Measurements from ENCODE around the gene ZNF12.
A peak's percentile ranks its signal among the peaks of the same experiment; 100 is the strongest.
"Not testable (repeated sequence)": the region's sequence is repeated elsewhere in the genome, so short reads cannot be mapped to it uniquely, and the experiment has no call there.

Gene ZNF12

GRCh38 chr7:6729492-6730342 lies 23.0 kb upstream of the ZNF12 start:
- Histone ChIP-seq H3K4me3 (ENCODE audit: low read depth in 1 of 2, low read length in 1 of 2) (peak overlapping the region; percentile 86), H3K9me3 (no peaks in the 10 kb centered on the region), H3K36me3 (peaks cover 24% of the 10 kb centered on the region), H3K27me3 (peaks cover 16% of the 10 kb centered on the region), H3K4me1 (ENCODE audit: control insufficient read depth in 1 of 2, insufficient read depth in 1 of 2, low read depth in 1 of 2, low read length in 1 of 2) (peaks cover 13 to 16% of the 10 kb centered on the region in 2 experiments), H3K27ac (peak overlapping the region; percentile 83)
- no peak for TF ChIP-seq CTCF (IDR thresholded peaks at IDR 0.05)

- Histone ChIP-seq H3K27me3 (peaks cover 16% of the 10 kb centered on the region), H3K4me1 (ENCODE audit: control insufficient read depth in 1 of 2, insufficient read depth in 1 of 2, low read depth in 1 of 2, low read length in 1 of 2) (peaks cover 14 to 16% of the 10 kb centered on the region in 2 experiments), H3K36me3 (peaks cover 17% of the 10 kb centered on the region), H3K27ac (peak overlapping the region; percentile 83), H3K4me3 (ENCODE audit: low read depth in 1 of 2, low read length in 1 of 2) (peak overlapping the region; percentile 86)
- not testable (repeated sequence) for H3K9me3 ChIP-seq
These were observed 22.2 kb upstream of the ZNF12 start for GRCh38 chr7:6728893-6729491.

GRCh38 chr7:6727663-6728062 lies 20.9 kb upstream of the ZNF12 start:
- no peak for TF ChIP-seq CTCF (IDR thresholded peaks at IDR 0.05)
- H3K36me3 ChIP-seq, result peaks cover 6% of the 10 kb centered on the region
- no peak overlapping the region for H3K27ac ChIP-seq
- H3K27me3 ChIP-seq, result peaks cover 29% of the 10 kb centered on the region
- no peaks in the 10 kb centered on the region for H3K9me3 ChIP-seq
- H3K4me3 ChIP-seq (ENCODE audit: low read depth in 1 of 2, low read length in 1 of 2), result no peak overlapping the region
- peaks cover 14 to 16% of the 10 kb centered on the region in 2 experiments for H3K4me1 ChIP-seq (ENCODE audit: control insufficient read depth in 1 of 2, insufficient read depth in 1 of 2, low read depth in 1 of 2, low read length in 1 of 2)

GRCh38 chr7:6726341-6726740 lies 19.6 kb upstream of the ZNF12 start:
- not testable (repeated sequence) for H3K36me3 ChIP-seq; H3K9me3 ChIP-seq; H3K27ac ChIP-seq; H3K4me3 ChIP-seq (ENCODE audit: low read depth in 1 of 2, low read length in 1 of 2)
- peaks cover 39% of the 10 kb centered on the region for H3K27me3 ChIP-seq
- H3K4me1 ChIP-seq (ENCODE audit: control insufficient read depth in 1 of 2, insufficient read depth in 1 of 2, low read depth in 1 of 2, low read length in 1 of 2), result peaks cover 14 to 16% of the 10 kb centered on the region in 2 experiments

- peaks cover 44% of the 10 kb centered on the region for H3K27me3 ChIP-seq
- peaks cover 9 to 11% of the 10 kb centered on the region in 2 experiments for H3K4me1 ChIP-seq (ENCODE audit: control insufficient read depth in 1 of 2, insufficient read depth in 1 of 2, low read depth in 1 of 2, low read length in 1 of 2)
- H3K27ac ChIP-seq, result peak overlapping the region; percentile 32
- H3K4me3 ChIP-seq (ENCODE audit: low read depth in 1 of 2, low read length in 1 of 2), result no peak overlapping the region
- H3K36me3 ChIP-seq, result no peaks in the 10 kb centered on the region
- TF ChIP-seq CTCF (IDR thresholded peaks at IDR 0.05), result no peak
- no peaks in the 10 kb centered on the region for H3K9me3 ChIP-seq
These were observed 18.3 kb upstream of the ZNF12 start for GRCh38 chr7:6725003-6725402.

- Histone ChIP-seq H3K27me3 (peaks cover 48% of the 10 kb centered on the region), H3K4me1 (ENCODE audit: control insufficient read depth in 1 of 2, insufficient read depth in 1 of 2, low read depth in 1 of 2, low read length in 1 of 2) (peaks cover 9 to 11% of the 10 kb centered on the region in 2 experiments)
- not testable (repeated sequence) for H3K36me3 ChIP-seq; H3K9me3 ChIP-seq; H3K27ac ChIP-seq; H3K4me3 ChIP-seq (ENCODE audit: low read depth in 1 of 2, low read length in 1 of 2)
These were observed 17.6 kb upstream of the ZNF12 start for GRCh38 chr7:6724351-6724750.

- Histone ChIP-seq H3K9me3 (no peaks in the 10 kb centered on the region), H3K36me3 (no peaks in the 10 kb centered on the region), H3K27ac (no peak overlapping the region), H3K4me1 (ENCODE audit: control insufficient read depth in 1 of 2, insufficient read depth in 1 of 2, low read depth in 1 of 2, low read length in 1 of 2) (no peaks in the 10 kb centered on the region), H3K4me3 (ENCODE audit: low read depth in 1 of 2, low read length in 1 of 2) (no peak overlapping the region), H3K27me3 (peaks cover 76% of the 10 kb centered on the region)
- TF ChIP-seq CTCF (IDR thresholded peaks at IDR 0.05), result no peak
These were observed 11.4 kb upstream of the ZNF12 start for GRCh38 chr7:6718124-6718523.

- not testable (repeated sequence) for H3K4me1 ChIP-seq (ENCODE audit: control insufficient read depth in 1 of 2, insufficient read depth in 1 of 2, low read depth in 1 of 2, low read length in 1 of 2); H3K27ac ChIP-seq; H3K4me3 ChIP-seq (ENCODE audit: low read depth in 1 of 2, low read length in 1 of 2); H3K36me3 ChIP-seq; H3K9me3 ChIP-seq
- peaks cover 69% of the 10 kb centered on the region for H3K27me3 ChIP-seq
These were observed 9.2 kb upstream of the ZNF12 start for GRCh38 chr7:6715898-6716297.

Measured in neutrophil (primary cell).